ENCODE results near the gene MCAT. TPM values are rescaled to one million over a fixed set of nuclear protein-coding genes. Genes with fewer than 3 reads are reported as not detected.

Gene MCAT
- total RNA-seq, 1 donor from 2014 or later: 17.3 TPM

GRCh38 chr22:43169310-43170130 is 26.3 kb upstream of the MCAT start:
- intact Hi-C loops (cut with micrococcal nuclease): no loop called here
- Mint-ChIP-seq H3K27ac (no peak overlapping the region), H3K36me3 (ENCODE audit: low read depth) (peaks cover 39% of the 10 kb centered on the region), H3K27me3 (ENCODE audit: low read depth) (no peaks in the 10 kb centered on the region), H3K9me3 (no peaks in the 10 kb centered on the region), H3K4me1 (ENCODE audit: low read depth) (no peaks in the 10 kb centered on the region), H3K4me3 (ENCODE audit: low read depth) (no peak overlapping the region)
- no peak for DNase-seq (ENCODE audit: low spot score)

- Mint-ChIP-seq H3K4me1 (ENCODE audit: low read depth) (no peaks in the 10 kb centered on the region), H3K27me3 (ENCODE audit: low read depth) (no peaks in the 10 kb centered on the region), H3K4me3 (ENCODE audit: low read depth) (no peak overlapping the region), H3K27ac (no peak overlapping the region), H3K36me3 (ENCODE audit: low read depth) (peaks cover 39% of the 10 kb centered on the region), H3K9me3 (no peaks in the 10 kb centered on the region)
- intact Hi-C loops (cut with micrococcal nuclease): no loop called here
- no peak for DNase-seq (ENCODE audit: low spot score)
Measured at GRCh38 chr22:43168471-43169309, 25.5 kb upstream of the MCAT start.

- no peak overlapping the region for H3K27ac Mint-ChIP-seq
Measured at GRCh38 chr22:43167001-43167589, 23.9 kb upstream of the MCAT start.

GRCh38 chr22:43166132-43166930 is 23.1 kb upstream of the MCAT start:
- no peak overlapping the region for H3K27ac Mint-ChIP-seq
- H3K4me1 Mint-ChIP-seq (ENCODE audit: low read depth): no peaks in the 10 kb centered on the region
- H3K9me3 Mint-ChIP-seq: no peaks in the 10 kb centered on the region
- H3K4me3 Mint-ChIP-seq (ENCODE audit: low read depth): no peak overlapping the region
- peaks cover 25% of the 10 kb centered on the region for H3K36me3 Mint-ChIP-seq (ENCODE audit: low read depth)
- intact Hi-C loops (cut with micrococcal nuclease): no loop called here
- no peaks in the 10 kb centered on the region for H3K27me3 Mint-ChIP-seq (ENCODE audit: low read depth)
- DNase-seq (ENCODE audit: low spot score): no peak

More at GRCh38 chr22:43167001-43167589, 23.9 kb upstream of the MCAT start:
- Mint-ChIP-seq H3K9me3 (no peaks in the 10 kb centered on the region), H3K27me3 (ENCODE audit: low read depth) (no peaks in the 10 kb centered on the region), H3K4me3 (ENCODE audit: low read depth) (no peak overlapping the region), H3K4me1 (ENCODE audit: low read depth) (no peaks in the 10 kb centered on the region), H3K36me3 (ENCODE audit: low read depth) (peaks cover 25% of the 10 kb centered on the region)
- intact Hi-C loops (cut with micrococcal nuclease): no loop called here
- DNase-seq (ENCODE audit: low spot score): no peak

- H3K27me3 Mint-ChIP-seq (ENCODE audit: low read depth): no peaks in the 10 kb centered on the region
- no peaks in the 10 kb centered on the region for H3K9me3 Mint-ChIP-seq
- DNase-seq (ENCODE audit: low spot score): no peak
- H3K27ac Mint-ChIP-seq: no peak overlapping the region
- intact Hi-C loops (cut with micrococcal nuclease): no loop called here
- peaks cover 17% of the 10 kb centered on the region for H3K36me3 Mint-ChIP-seq (ENCODE audit: low read depth)
- no peak overlapping the region for H3K4me3 Mint-ChIP-seq (ENCODE audit: low read depth)
- no peaks in the 10 kb centered on the region for H3K4me1 Mint-ChIP-seq (ENCODE audit: low read depth)
Measured at GRCh38 chr22:43164636-43165035, 21.4 kb upstream of the MCAT start.

GRCh38 chr22:43163241-43163795 is 20.1 kb upstream of the MCAT start:
- H3K36me3 Mint-ChIP-seq (ENCODE audit: low read depth): peaks cover 11% of the 10 kb centered on the region
- no peak overlapping the region for H3K4me3 Mint-ChIP-seq (ENCODE audit: low read depth)
- intact Hi-C loops (cut with micrococcal nuclease): no loop called here
- no peak for DNase-seq (ENCODE audit: low spot score)
- no peaks in the 10 kb centered on the region for H3K9me3 Mint-ChIP-seq
- no peak overlapping the region for H3K27ac Mint-ChIP-seq
- H3K4me1 Mint-ChIP-seq (ENCODE audit: low read depth): no peaks in the 10 kb centered on the region
- no peaks in the 10 kb centered on the region for H3K27me3 Mint-ChIP-seq (ENCODE audit: low read depth)

- Mint-ChIP-seq H3K4me3 (ENCODE audit: low read depth) (no peak overlapping the region), H3K27ac (no peak overlapping the region), H3K36me3 (ENCODE audit: low read depth) (peaks cover 5% of the 10 kb centered on the region), H3K4me1 (ENCODE audit: low read depth) (no peaks in the 10 kb centered on the region), H3K27me3 (ENCODE audit: low read depth) (no peaks in the 10 kb centered on the region), H3K9me3 (no peaks in the 10 kb centered on the region)
- intact Hi-C loops (cut with micrococcal nuclease): no loop called here
- DNase-seq (ENCODE audit: low spot score): no peak
Measured at GRCh38 chr22:43162412-43163150, 19.4 kb upstream of the MCAT start.

- H3K36me3 Mint-ChIP-seq (ENCODE audit: low read depth): peaks cover 3% of the 10 kb centered on the region
- intact Hi-C loops (cut with micrococcal nuclease): no loop called here
- DNase-seq (ENCODE audit: low spot score): no peak
- no peak overlapping the region for H3K4me3 Mint-ChIP-seq (ENCODE audit: low read depth)
- no peaks in the 10 kb centered on the region for H3K27me3 Mint-ChIP-seq (ENCODE audit: low read depth)
- no peaks in the 10 kb centered on the region for H3K4me1 Mint-ChIP-seq (ENCODE audit: low read depth)
- H3K27ac Mint-ChIP-seq: no peak overlapping the region
- no peaks in the 10 kb centered on the region for H3K9me3 Mint-ChIP-seq
Measured at GRCh38 chr22:43160497-43161126, 17.4 kb upstream of the MCAT start.

- DNase-seq (ENCODE audit: low spot score): no peak
- Mint-ChIP-seq H3K27ac (no peak overlapping the region), H3K9me3 (no peaks in the 10 kb centered on the region), H3K27me3 (ENCODE audit: low read depth) (no peaks in the 10 kb centered on the region), H3K4me3 (ENCODE audit: low read depth) (no peak overlapping the region), H3K36me3 (ENCODE audit: low read depth) (peaks cover 3% of the 10 kb centered on the region), H3K4me1 (ENCODE audit: low read depth) (no peaks in the 10 kb centered on the region)
- intact Hi-C loops (cut with micrococcal nuclease): no loop called here
Measured at GRCh38 chr22:43159484-43160178, 16.4 kb upstream of the MCAT start.

- Mint-ChIP-seq H3K27ac (no peak overlapping the region), H3K9me3 (no peaks in the 10 kb centered on the region), H3K36me3 (ENCODE audit: low read depth) (peaks cover 3% of the 10 kb centered on the region), H3K4me1 (ENCODE audit: low read depth) (no peaks in the 10 kb centered on the region), H3K27me3 (ENCODE audit: low read depth) (no peaks in the 10 kb centered on the region), H3K4me3 (ENCODE audit: low read depth) (no peak overlapping the region)
- intact Hi-C loops (cut with micrococcal nuclease): no loop called here
- no peak for DNase-seq (ENCODE audit: low spot score)
Measured at GRCh38 chr22:43158778-43159483, 15.7 kb upstream of the MCAT start.
